ENCODE data around the gene PPM1L. TPM values are rescaled to one million over a fixed set of nuclear protein-coding genes. Genes with fewer than 3 reads are reported as not detected.
A peak's percentile ranks its signal among the peaks of the same experiment; 100 is the strongest.

PPM1L gene
- polyA plus RNA-seq, 1 donor (not counting 4 experiments of a cell fraction or from before 2014, with no cell fraction given) = 0.58 TPM

- no peaks in the 10 kb centered on the region for H4K20me1 ChIP-seq (ENCODE audit: control insufficient read depth, extremely low read depth, insufficient read depth, low read length)
- H3K79me2 ChIP-seq (ENCODE audit: control insufficient read depth, insufficient read depth, low read length) = no peaks in the 10 kb centered on the region
- H2AFZ ChIP-seq (ENCODE audit: control insufficient read depth, low read length) = no peak overlapping the region
- no peak overlapping the region for H3K4me2 ChIP-seq (ENCODE audit: control insufficient read depth, extremely low read depth, insufficient read depth, low read depth, low read length)
- H3K9me1 ChIP-seq (ENCODE audit: control insufficient read depth, extremely low read depth, insufficient read depth, low read length) = no peaks in the 10 kb centered on the region
- H3K9ac ChIP-seq (ENCODE audit: control insufficient read depth, extremely low read depth, insufficient read depth, low read length) = no peak overlapping the region
- dilution Hi-C loops (cut with MboI; ENCODE audit: extremely low pct_ligation_motif_present, low sequenced_read_pairs) = no loop called here
- H3K4me1 ChIP-seq (ENCODE audit: control insufficient read depth, extremely low read depth, insufficient read depth, low read length) = no peaks in the 10 kb centered on the region
- no peak for TF ChIP-seq CTCF (optimal IDR thresholded peaks at IDR 0.05 in 1 of 3, IDR thresholded peaks at IDR 0.05 in 1 of 3, conservative IDR thresholded peaks at IDR 0.05 in 1 of 3; ENCODE audit: extremely low read depth in 1 of 3, insufficient read depth in 2 of 3, low read length in 3 of 3)
- no peak for TF ChIP-seq EZH2 (IDR thresholded peaks at IDR 0.05; ENCODE audit: low read length)
- no peaks in the 10 kb centered on the region for H3K9me3 ChIP-seq (ENCODE audit: control insufficient read depth, low read depth, low read length)
- FAIRE-seq (no peak), DNase-seq (ENCODE audit: low read depth, low spot score) (no peak)
- H3K27ac ChIP-seq (ENCODE audit: control insufficient read depth, insufficient read depth, low read length) = no peak overlapping the region
- H3K36me3 ChIP-seq (ENCODE audit: control insufficient read depth in 2 of 2, extremely low read depth in 1 of 2, insufficient read depth in 2 of 2, low read length in 2 of 2) = no peaks in the 10 kb centered on the region
- H3K27me3 ChIP-seq (ENCODE audit: control insufficient read depth, extremely low read depth, insufficient read depth, low read length) = peaks cover 4% of the 10 kb centered on the region
- no peak overlapping the region for H3K4me3 ChIP-seq (ENCODE audit: control insufficient read depth in 2 of 3, extremely low read depth in 1 of 3, insufficient read depth in 2 of 3, low read depth in 1 of 3, low read length in 3 of 3)
These were observed 7.2 kb upstream of the PPM1L start for GRCh38 chr3:160748787-160749186.

- H3K9me3 ChIP-seq (ENCODE audit: control insufficient read depth, low read depth, low read length) = no peaks in the 10 kb centered on the region
- H3K36me3 ChIP-seq (ENCODE audit: control insufficient read depth in 2 of 2, extremely low read depth in 1 of 2, insufficient read depth in 2 of 2, low read length in 2 of 2) = no peaks in the 10 kb centered on the region
- FAIRE-seq (no peak), DNase-seq (ENCODE audit: low read depth, low spot score) (no peak)
- H3K27me3 ChIP-seq (ENCODE audit: control insufficient read depth, extremely low read depth, insufficient read depth, low read length) = peaks cover 10% of the 10 kb centered on the region
- H3K79me2 ChIP-seq (ENCODE audit: control insufficient read depth, insufficient read depth, low read length) = no peaks in the 10 kb centered on the region
- H3K27ac ChIP-seq (ENCODE audit: control insufficient read depth, insufficient read depth, low read length) = no peak overlapping the region
- H2AFZ ChIP-seq (ENCODE audit: control insufficient read depth, low read length) = peak overlapping the region; percentile 97
- dilution Hi-C loops (cut with MboI; ENCODE audit: extremely low pct_ligation_motif_present, low sequenced_read_pairs) = no loop called here
- H3K9ac ChIP-seq (ENCODE audit: control insufficient read depth, extremely low read depth, insufficient read depth, low read length) = peak overlapping the region; percentile 86
- H3K4me1 ChIP-seq (ENCODE audit: control insufficient read depth, extremely low read depth, insufficient read depth, low read length) = peaks cover 7% of the 10 kb centered on the region
- no peaks in the 10 kb centered on the region for H4K20me1 ChIP-seq (ENCODE audit: control insufficient read depth, extremely low read depth, insufficient read depth, low read length)
- peak overlapping the region; percentile 95 for H3K4me2 ChIP-seq (ENCODE audit: control insufficient read depth, extremely low read depth, insufficient read depth, low read depth, low read length)
- TF ChIP-seq EZH2 (IDR thresholded peaks at IDR 0.05; ENCODE audit: low read length) (no peak), CTCF (optimal IDR thresholded peaks at IDR 0.05 in 1 of 3, IDR thresholded peaks at IDR 0.05 in 1 of 3, conservative IDR thresholded peaks at IDR 0.05 in 1 of 3; ENCODE audit: extremely low read depth in 1 of 3, insufficient read depth in 2 of 3, low read length in 3 of 3) (no peak)
- peak overlapping the region; percentile 66 to 95 (median 91) for H3K4me3 ChIP-seq (ENCODE audit: control insufficient read depth in 2 of 3, extremely low read depth in 1 of 3, insufficient read depth in 2 of 3, low read depth in 1 of 3, low read length in 3 of 3)
- H3K9me1 ChIP-seq (ENCODE audit: control insufficient read depth, extremely low read depth, insufficient read depth, low read length) = no peaks in the 10 kb centered on the region
These were observed 2.1 kb upstream of the PPM1L start for GRCh38 chr3:160753953-160754352.

Data from keratinocyte (primary cell).